NCI-H748 (cell line): ENCODE measurements around the gene PEX16.
"Not testable (repeated sequence)": the region's sequence is repeated elsewhere in the genome, so short reads cannot be mapped to it uniquely, and the experiment has no call there.

Experiments
- DNase-seq: peaks from one replicate; lab custom pipeline; 2025; ENCODE audit not compliant: unreplicated experiment; lab: John Stamatoyannopoulos, UW

The PEX16 gene

GRCh38 chr11:45918962-45919675 lies 1.4 kb upstream of the PEX16 start:
- no peak for DNase-seq

- peak; percentile 85 for DNase-seq
These were observed 759 bp upstream of the PEX16 start for GRCh38 chr11:45918331-45918941.

- DNase-seq: no peak
These were observed 423 bp downstream of the PEX16 start for GRCh38 chr11:45917286-45917622.

GRCh38 chr11:45915446-45915845 lies 2.2 kb downstream of the PEX16 start:
- no peak for DNase-seq

GRCh38 chr11:45913942-45914635 lies 3.6 kb downstream of the PEX16 start:
- no peak for DNase-seq

- no peak for DNase-seq
These were observed 4.2 kb downstream of the PEX16 start for GRCh38 chr11:45913514-45913913.

- DNase-seq: no peak
These were observed 7.1 kb downstream of the PEX16 start for GRCh38 chr11:45910623-45911022.

GRCh38 chr11:45909594-45910475 lies 7.8 kb downstream of the PEX16 start:
- DNase-seq: no peak

GRCh38 chr11:45907911-45908370 lies 9.7 kb downstream of the PEX16 start:
- no peak for DNase-seq

GRCh38 chr11:45906965-45907611 lies 10.6 kb downstream of the PEX16 start, which contains the start of gene FREY1:
FREY1 (minus strand) TSS chr11:45907271; CDS start chr11:45907245, 26 bp downstream.
- DNase-seq: no peak

- DNase-seq: no peak
These were observed 11.5 kb downstream of the PEX16 start for GRCh38 chr11:45906096-45906682.

- not testable (repeated sequence) for DNase-seq
These were observed 12.1 kb downstream of the PEX16 start for GRCh38 chr11:45905576-45905975.

GRCh38 chr11:45905095-45905494 lies 12.6 kb downstream of the PEX16 start:
- no peak for DNase-seq

GRCh38 chr11:45904309-45904915 lies 13.3 kb downstream of the PEX16 start:
- no peak for DNase-seq

GRCh38 chr11:45902452-45903380 lies 15.0 kb downstream of the PEX16 start:
- no peak for DNase-seq

GRCh38 chr11:45901626-45902025 lies 16.1 kb downstream of the PEX16 start:
- no peak for DNase-seq

- peak; percentile 27 for DNase-seq
These were observed 16.6 kb downstream of the PEX16 start for GRCh38 chr11:45900916-45901617.

GRCh38 chr11:45900175-45900800 lies 17.4 kb downstream of the PEX16 start:
- peak; percentile 33 for DNase-seq
